ENCODE data around the gene CARMIL1.

Gene CARMIL1

GRCh38 chr6:25447570-25447929 lies 168.4 kb downstream of the CARMIL1 start:
- no peak overlapping the region for H3K4me3 ChIP-seq (ENCODE audit: low read depth, low read length)
- in situ Hi-C loops (cut with HindIII; ENCODE audit: low sequenced_read_pairs): no loop called here
- DNase-seq (ENCODE audit: low read depth, low spot score): no peak
- TF ChIP-seq, protein P1, sequence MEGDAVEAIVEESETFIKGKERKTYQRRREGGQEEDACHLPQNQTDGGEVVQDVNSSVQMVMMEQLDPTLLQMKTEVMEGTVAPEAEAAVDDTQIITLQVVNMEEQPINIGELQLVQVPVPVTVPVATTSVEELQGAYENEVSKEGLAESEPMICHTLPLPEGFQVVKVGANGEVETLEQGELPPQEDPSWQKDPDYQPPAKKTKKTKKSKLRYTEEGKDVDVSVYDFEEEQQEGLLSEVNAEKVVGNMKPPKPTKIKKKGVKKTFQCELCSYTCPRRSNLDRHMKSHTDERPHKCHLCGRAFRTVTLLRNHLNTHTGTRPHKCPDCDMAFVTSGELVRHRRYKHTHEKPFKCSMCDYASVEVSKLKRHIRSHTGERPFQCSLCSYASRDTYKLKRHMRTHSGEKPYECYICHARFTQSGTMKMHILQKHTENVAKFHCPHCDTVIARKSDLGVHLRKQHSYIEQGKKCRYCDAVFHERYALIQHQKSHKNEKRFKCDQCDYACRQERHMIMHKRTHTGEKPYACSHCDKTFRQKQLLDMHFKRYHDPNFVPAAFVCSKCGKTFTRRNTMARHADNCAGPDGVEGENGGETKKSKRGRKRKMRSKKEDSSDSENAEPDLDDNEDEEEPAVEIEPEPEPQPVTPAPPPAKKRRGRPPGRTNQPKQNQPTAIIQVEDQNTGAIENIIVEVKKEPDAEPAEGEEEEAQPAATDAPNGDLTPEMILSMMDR (IDR thresholded peaks at IDR 0.05; ENCODE audit: low read depth, low read length): no peak

DNA sequence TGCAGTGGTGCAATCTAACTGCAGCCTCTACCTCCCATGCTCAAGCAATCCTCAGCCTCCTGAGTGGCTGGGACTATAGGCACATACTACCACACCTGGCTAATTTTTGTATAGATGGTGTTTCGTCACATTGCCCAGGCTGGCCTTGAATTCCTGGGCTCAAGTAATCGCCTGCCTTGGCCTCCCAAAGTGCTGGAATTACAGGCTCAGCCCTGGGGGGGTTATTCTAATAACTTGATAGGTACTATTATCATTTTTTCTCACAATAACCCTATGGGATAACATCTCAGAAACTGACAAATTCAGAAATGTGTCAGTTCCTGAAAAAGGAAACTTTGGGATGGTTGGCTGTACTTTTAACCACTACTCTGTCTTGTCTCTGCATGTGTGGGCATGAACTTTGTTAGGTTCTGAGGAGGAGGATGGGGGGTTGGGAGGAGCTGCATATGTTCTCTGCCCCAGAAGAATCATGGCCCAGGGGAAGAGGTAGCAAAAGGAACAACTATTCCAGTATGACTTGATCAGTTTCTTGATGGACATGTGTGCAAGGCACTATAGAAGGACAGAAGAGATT lies 169.9 kb downstream of the CARMIL1 start:
- no peak overlapping the region for H3K4me3 ChIP-seq (ENCODE audit: low read depth, low read length)
- in situ Hi-C loops (cut with HindIII; ENCODE audit: low sequenced_read_pairs): no loop called here
- no peak for DNase-seq (ENCODE audit: low read depth, low spot score)
- TF ChIP-seq, protein P1 (IDR thresholded peaks at IDR 0.05; ENCODE audit: low read depth, low read length): no peak

DNA sequence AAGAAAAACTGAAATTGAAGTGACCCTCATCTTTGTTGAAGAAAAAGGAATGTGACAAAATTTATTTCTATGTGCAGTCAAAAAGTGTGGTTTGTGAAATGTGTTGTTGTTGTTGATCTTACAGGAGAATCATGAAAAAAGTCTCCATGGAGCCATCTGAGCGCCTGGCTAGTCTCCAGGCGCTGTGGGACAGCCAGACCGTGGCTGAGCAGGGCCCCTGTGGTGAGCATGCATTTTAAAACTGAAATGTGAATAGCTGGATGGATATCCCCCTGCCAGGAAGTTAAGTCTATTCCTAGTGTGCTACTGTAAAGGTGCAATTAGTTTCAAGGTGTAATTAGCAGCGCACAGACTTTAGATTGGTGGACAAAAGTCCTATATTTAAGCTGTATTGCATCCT lies 170.6 kb downstream of the CARMIL1 start:
- in situ Hi-C loops (cut with HindIII; ENCODE audit: low sequenced_read_pairs): no loop called here
- TF ChIP-seq, protein P1 (IDR thresholded peaks at IDR 0.05; ENCODE audit: low read depth, low read length): no peak
- peak; percentile 52 for DNase-seq (ENCODE audit: low read depth, low spot score)
- H3K4me3 ChIP-seq (ENCODE audit: low read depth, low read length): no peak overlapping the region

DNA sequence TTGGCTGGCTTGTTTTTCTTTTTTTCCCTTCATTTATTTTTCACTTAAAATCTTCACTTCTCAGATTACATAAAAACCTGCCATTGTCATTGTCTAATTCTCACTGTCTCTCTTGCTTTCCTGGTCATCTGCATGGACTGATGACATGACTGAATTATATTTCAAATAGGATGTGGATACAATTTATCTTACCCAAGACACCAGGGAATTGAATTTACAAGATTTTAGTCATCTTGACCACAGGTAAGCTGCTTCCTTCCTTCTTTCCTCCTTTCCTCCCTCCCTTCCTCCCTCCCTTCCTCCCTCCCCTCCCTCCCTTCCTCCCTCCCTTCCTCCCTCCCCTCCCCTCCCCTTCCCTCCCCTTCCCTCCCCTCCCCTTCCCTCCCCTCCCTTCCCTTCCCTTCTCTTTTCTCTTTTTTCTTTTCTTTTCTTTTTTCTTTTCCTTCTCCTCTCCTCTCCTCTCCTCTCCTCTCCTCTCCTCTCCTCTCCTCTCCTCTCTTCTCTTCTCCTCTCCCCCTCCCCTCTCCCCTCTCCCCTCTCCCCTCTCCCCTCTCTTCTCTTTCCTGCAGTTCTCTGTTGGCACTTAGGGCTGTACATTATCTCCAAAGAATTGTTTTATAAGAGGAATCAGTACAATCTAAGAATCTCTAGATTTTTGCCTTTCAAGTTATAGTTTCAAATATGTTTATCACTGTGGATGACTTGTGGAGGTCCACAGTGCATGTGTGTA lies 171.5 kb downstream of the CARMIL1 start:
- no peak for DNase-seq (ENCODE audit: low read depth, low spot score)
- in situ Hi-C loops (cut with HindIII; ENCODE audit: low sequenced_read_pairs): no loop called here
- TF ChIP-seq, protein P1 (IDR thresholded peaks at IDR 0.05; ENCODE audit: low read depth, low read length): no peak
- no peak overlapping the region for H3K4me3 ChIP-seq (ENCODE audit: low read depth, low read length)

DNA sequence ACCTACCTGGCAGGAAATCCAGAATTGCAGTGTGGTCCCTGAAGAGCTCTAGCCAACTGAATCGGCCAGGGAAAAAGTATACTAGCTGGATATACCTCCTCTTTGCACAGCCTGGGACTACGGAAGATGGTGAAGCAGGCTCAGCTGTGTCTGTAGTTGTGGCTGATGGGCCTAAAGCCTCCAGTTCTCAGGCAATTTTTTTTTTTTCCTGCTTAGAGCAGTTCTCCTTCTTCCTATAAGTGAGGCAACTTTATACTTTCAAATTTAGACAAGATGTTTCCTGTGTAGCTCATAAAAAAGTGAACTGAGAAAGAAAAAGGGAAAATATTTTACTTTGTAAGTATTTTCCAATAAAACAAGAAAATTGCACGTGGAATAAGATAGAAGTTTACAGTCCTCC lies 172.9 kb downstream of the CARMIL1 start:
- no peak overlapping the region for H3K4me3 ChIP-seq (ENCODE audit: low read depth, low read length)
- in situ Hi-C loops (cut with HindIII; ENCODE audit: low sequenced_read_pairs): no loop called here
- TF ChIP-seq, protein P1 (IDR thresholded peaks at IDR 0.05; ENCODE audit: low read depth, low read length): no peak
- DNase-seq (ENCODE audit: low read depth, low spot score): no peak

DNA sequence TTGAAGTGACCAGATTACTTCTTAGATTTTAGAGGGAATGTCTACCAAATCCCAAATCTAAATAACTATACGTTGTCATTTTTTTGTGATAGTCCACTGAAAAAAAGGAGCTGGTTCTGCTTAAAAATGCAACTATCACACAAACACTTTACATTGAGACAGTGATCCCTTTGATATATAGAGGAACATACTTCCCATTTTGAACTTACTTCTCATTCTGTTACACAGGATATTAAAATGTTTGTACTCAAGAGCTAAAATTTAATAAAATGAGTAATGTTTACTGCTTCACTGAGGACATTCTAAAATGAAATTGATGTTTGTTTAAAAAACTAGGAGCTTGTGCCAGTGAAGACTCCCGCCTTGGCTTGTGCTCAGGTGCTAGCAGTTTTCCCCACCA lies 174.1 kb downstream of the CARMIL1 start:
- H3K4me3 ChIP-seq (ENCODE audit: low read depth, low read length): no peak overlapping the region
- in situ Hi-C loops (cut with HindIII; ENCODE audit: low sequenced_read_pairs): no loop called here
- no peak for DNase-seq (ENCODE audit: low read depth, low spot score)
- TF ChIP-seq, protein P1 (IDR thresholded peaks at IDR 0.05; ENCODE audit: low read depth, low read length): no peak

Measured in astrocyte of the spinal cord (primary cell).